IPS DF 6.9 (cell line): ENCODE results near the gene ZNF79.

Source experiments
- DNase-seq: peaks from one replicate; pipeline ENCODE4 v3.0.0-alpha.2; 2013; ENCODE audit warnings: low read depth, low spot score
- H3K27ac ChIP-seq: one replicate; pipeline ENCODE4 v1.5.1; 2013; ENCODE audit warnings: low read length, control low read depth
- H3K27me3 ChIP-seq: 2 replicates; pipeline ENCODE4 v1.6.1; 2013; ENCODE audit warnings: mild to moderate bottlenecking, low read length; ENCODE audit not compliant: control insufficient read depth, insufficient read depth
- H3K36me3 ChIP-seq: 2 replicates; pipeline ENCODE4 v1.6.1; 2013; ENCODE audit warnings: low read length; ENCODE audit not compliant: control insufficient read depth, insufficient read depth
- H3K4me1 ChIP-seq: 2 replicates; pipeline ENCODE4 v1.6.1; 2013; ENCODE audit warnings: low read length; ENCODE audit not compliant: control insufficient read depth, insufficient read depth
- H3K4me3 ChIP-seq: 2 replicates; pipeline ENCODE4 v1.5.1; 2013; ENCODE audit warnings: mild to moderate bottlenecking, low read length
- H3K9me3 ChIP-seq: 2 replicates; pipeline ENCODE4 v1.6.1; 2013; ENCODE audit warnings: low read length, inconsistent platforms; ENCODE audit not compliant: control insufficient read depth, insufficient read depth
- WGBS: extraction: QIAGEN DNeasy Blood & Tissue Kit; methylation state at CpG from one replicate; pipeline ENCODE4 v1.1.7; 2013; ENCODE audit warnings: mixed read lengths, missing lambda C conversion rate; ENCODE audit not compliant: insufficient read length, insufficient coverage; 5-methylcytosine and 5-hydroxymethylcytosine counted together

The ZNF79 gene

DNA sequence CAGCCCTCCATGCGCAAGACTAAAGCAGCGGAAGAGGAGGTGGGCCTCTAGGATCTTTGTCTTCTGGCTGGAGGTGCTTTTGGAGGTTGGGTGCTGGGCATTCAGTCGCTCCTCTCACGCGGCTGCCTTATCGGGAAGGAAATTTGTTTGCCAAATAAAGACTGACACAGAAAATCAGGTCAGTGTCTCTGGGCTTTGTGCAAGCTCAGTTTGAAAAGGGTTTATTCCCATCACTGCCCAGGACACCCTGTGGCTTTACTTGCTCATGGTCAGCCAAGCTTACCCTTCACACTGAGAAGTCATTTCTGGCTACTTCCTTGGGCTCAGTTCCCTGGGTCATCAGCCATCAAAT is 16.7 kb upstream of the ZNF79 start:
- WGBS = no CpG with 5 or more reads among the region's 6 CpGs

DNA sequence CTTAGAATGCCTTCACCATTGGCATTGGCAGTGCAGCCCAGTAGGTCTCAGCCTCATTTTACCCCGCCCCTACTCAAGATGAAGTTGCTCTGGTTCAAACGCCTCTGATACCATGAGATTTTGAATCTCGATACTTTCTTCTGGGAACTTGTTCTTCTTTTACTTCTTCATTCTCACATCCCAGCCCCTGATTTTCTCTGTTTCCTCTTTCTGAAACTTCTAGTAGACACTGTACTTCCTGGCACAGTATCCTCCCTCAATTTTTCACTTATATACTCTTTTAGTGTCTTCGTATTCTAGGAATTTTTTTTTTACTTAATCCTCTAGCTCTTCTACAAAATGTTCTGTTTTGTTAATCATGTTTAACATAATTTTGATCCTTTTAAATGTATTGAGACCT is 13.1 kb upstream of the ZNF79 start:
- H3K4me1 ChIP-seq = no peaks in the 10 kb centered on the region
- H3K36me3 ChIP-seq = no peaks in the 10 kb centered on the region
- H3K9me3 ChIP-seq = no peaks in the 10 kb centered on the region
- no peak overlapping the region for H3K27ac ChIP-seq
- H3K27me3 ChIP-seq = no peaks in the 10 kb centered on the region
- no CpG with 5 or more reads among the region's 4 CpGs for WGBS
- DNase-seq = no peak
- H3K4me3 ChIP-seq = no peak overlapping the region

More for the DNA sequence above, 16.7 kb upstream of the ZNF79 start:
- Histone ChIP-seq H3K36me3 (peaks cover 9% of the 10 kb centered on the region; the same call in 1 of the 2 replicates), H3K4me1 (no peaks in the 10 kb centered on the region; the same call in 1 of the 2 replicates), H3K27me3 (no peaks in the 10 kb centered on the region), H3K4me3 (no peak overlapping the region), H3K27ac (no peak overlapping the region), H3K9me3 (no peaks in the 10 kb centered on the region)
- DNase-seq = no peak

DNA sequence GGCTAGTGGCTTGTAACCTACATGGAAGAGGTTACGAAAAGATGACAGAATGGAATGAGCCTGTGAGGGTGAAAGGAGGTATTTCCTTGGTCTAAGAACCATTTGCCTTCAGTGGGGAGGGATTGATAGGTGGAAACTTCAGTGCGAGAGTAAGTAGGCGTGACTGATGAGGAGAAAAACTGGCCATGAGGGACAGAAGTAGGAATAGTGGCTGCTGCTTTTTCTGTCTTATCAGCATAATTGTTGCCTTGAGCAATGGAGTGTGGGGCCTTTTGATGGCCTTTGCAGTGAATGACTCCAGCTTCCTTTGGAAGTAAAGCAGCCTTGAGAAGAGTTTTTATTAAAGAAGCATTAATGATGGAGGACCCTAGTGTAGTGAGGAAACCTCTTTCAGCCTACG is 9.0 kb upstream of the ZNF79 start:
- H3K4me1 ChIP-seq = no peaks in the 10 kb centered on the region
- no CpG with 5 or more reads among the region's 4 CpGs for WGBS
- H3K9me3 ChIP-seq = no peaks in the 10 kb centered on the region

GRCh38 chr9:127415657-127416056 is 8.5 kb upstream of the ZNF79 start:
- Histone ChIP-seq H3K9me3 (no peaks in the 10 kb centered on the region), H3K4me1 (no peaks in the 10 kb centered on the region), H3K27ac (no peak overlapping the region), H3K27me3 (no peaks in the 10 kb centered on the region), H3K36me3 (no peaks in the 10 kb centered on the region), H3K4me3 (no peak overlapping the region)
- DNase-seq = no peak
- WGBS = no CpG with 5 or more reads among the region's 1 CpG

More for the DNA sequence above, 9.0 kb upstream of the ZNF79 start:
- Histone ChIP-seq H3K27ac (no peak overlapping the region), H3K36me3 (no peaks in the 10 kb centered on the region), H3K4me3 (no peak overlapping the region), H3K27me3 (no peaks in the 10 kb centered on the region)
- no peak for DNase-seq

DNA sequence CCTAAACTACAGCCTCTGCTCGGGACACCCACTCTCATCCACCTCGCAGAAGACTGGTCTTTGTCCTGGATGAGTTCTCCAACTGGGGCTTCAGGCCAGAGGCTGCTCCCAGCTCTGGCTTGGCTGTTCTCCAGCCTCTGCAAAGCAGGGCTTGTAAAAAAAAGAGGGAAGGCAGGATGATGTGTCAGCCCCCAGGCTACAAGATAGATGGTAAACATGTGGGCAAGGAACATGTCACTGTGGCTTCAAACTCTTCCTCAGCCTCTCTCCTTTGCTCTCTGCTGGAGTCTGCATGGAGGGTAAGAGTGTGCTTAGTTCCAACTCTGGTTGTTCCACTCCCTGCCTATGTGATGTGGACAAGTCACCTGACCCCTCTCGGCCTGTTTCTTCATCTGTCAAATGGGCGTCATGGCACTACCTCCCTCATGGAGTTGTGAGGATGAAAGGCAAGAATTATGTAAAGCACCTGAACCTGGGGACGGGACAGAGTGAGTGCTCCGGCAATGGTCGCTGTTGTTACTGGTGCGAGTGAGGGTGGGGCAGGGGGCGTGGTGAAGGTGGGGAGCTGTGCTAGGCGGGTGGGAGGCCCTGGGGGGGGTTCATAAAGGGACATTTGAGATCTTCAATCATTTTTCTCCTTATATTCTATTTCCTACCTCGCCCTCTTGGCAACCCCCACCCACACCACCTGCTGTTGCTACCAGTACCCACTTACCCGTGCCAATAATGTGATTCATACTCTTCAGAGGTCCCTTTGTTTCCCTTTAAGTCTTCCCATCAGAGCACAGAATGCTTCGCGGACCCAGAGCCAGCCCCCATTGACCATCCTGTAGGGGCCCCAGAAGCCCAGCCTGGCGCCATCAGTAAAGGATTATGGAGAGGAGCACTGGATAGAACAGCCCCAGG is 6.8 kb upstream of the ZNF79 start:
- Histone ChIP-seq H3K4me1 (no peaks in the 10 kb centered on the region), H3K4me3 (no peak overlapping the region)
- no peak for DNase-seq

GRCh38 chr9:127418037-127418471 is 6.1 kb upstream of the ZNF79 start:
- H3K27ac ChIP-seq = no peak overlapping the region
- peak; percentile 57 for DNase-seq
- no CpG with 5 or more reads among the region's 12 CpGs for WGBS
- no peaks in the 10 kb centered on the region for H3K27me3 ChIP-seq
- H3K4me3 ChIP-seq = no peak overlapping the region
- no peaks in the 10 kb centered on the region for H3K9me3 ChIP-seq
- no peaks in the 10 kb centered on the region for H3K36me3 ChIP-seq
- H3K4me1 ChIP-seq = no peaks in the 10 kb centered on the region

More for the DNA sequence above, 6.8 kb upstream of the ZNF79 start:
- no peaks in the 10 kb centered on the region for H3K27me3 ChIP-seq
- H3K27ac ChIP-seq = no peak overlapping the region
- WGBS = no CpG with 5 or more reads among the region's 15 CpGs
- no peaks in the 10 kb centered on the region for H3K36me3 ChIP-seq
- H3K9me3 ChIP-seq = no peaks in the 10 kb centered on the region

- WGBS = no CpG with 5 or more reads among the region's 6 CpGs
- no peak overlapping the region for H3K4me3 ChIP-seq
Observed at GRCh38 chr9:127419348-127419747, 4.8 kb upstream of the ZNF79 start.

GRCh38 chr9:127421057-127421456 is 3.1 kb upstream of the ZNF79 start:
- WGBS = no CpG with 5 or more reads among the region's 7 CpGs
- H3K4me1 ChIP-seq = no peaks in the 10 kb centered on the region
- no peaks in the 10 kb centered on the region for H3K27me3 ChIP-seq
- no peak for DNase-seq
- no peak overlapping the region for H3K4me3 ChIP-seq
- H3K9me3 ChIP-seq = no peaks in the 10 kb centered on the region
- no peak overlapping the region for H3K27ac ChIP-seq
- H3K36me3 ChIP-seq = no peaks in the 10 kb centered on the region

More at GRCh38 chr9:127419348-127419747, 4.8 kb upstream of the ZNF79 start:
- Histone ChIP-seq H3K36me3 (no peaks in the 10 kb centered on the region), H3K9me3 (no peaks in the 10 kb centered on the region), H3K27me3 (no peaks in the 10 kb centered on the region), H3K27ac (no peak overlapping the region), H3K4me1 (no peaks in the 10 kb centered on the region)
- no peak for DNase-seq

DNA sequence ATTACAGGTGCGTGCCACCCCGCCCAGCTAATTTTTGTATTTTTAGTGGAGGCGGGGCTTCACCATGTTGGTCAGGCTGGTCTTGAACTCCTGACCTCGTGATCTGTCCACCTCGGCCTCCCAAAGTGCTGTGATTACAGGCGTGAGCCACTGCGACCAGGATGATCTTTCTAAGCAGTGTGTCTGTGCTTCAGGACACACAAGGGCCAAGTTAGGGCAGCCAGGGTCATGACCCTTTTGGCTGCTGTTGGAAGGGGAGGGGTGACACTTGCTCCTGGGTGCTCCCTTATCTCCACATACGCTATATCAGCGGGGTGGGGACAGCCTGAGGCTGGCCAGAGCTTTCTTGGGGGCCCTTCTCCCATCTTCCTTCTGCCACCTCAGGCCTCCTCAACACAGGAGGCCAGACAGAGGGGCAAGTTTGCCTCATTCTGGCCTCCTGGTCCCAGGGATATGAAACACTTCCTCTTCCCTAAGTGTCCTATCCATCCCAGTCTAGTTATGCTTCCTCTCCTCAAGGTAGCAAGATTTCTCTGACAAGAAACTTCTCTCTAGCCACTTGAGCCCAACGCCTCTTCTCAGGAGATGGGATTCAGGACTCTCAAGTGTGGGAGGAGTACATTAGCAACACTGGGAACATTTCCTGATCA is 1.9 kb upstream of the ZNF79 start:
- no CpG with 5 or more reads among the region's 10 CpGs for WGBS
- Histone ChIP-seq H3K9me3 (no peaks in the 10 kb centered on the region), H3K4me1 (no peaks in the 10 kb centered on the region), H3K4me3 (no peak overlapping the region), H3K27me3 (no peaks in the 10 kb centered on the region), H3K36me3 (no peaks in the 10 kb centered on the region), H3K27ac (no peak overlapping the region)
- DNase-seq = no peak

GRCh38 chr9:127422787-127423186 is 1.4 kb upstream of the ZNF79 start:
- no peak overlapping the region for H3K27ac ChIP-seq
- no peak for DNase-seq
- no CpG with 5 or more reads among the region's 6 CpGs for WGBS

More at GRCh38 chr9:127422787-127423186, 1.4 kb upstream of the ZNF79 start:
- Histone ChIP-seq H3K36me3 (no peaks in the 10 kb centered on the region), H3K4me3 (no peak overlapping the region; the same call in 1 of the 2 replicates), H3K9me3 (no peaks in the 10 kb centered on the region), H3K4me1 (no peaks in the 10 kb centered on the region), H3K27me3 (no peaks in the 10 kb centered on the region)
